ENCODE results near the gene USP24.
"Not testable (repeated sequence)": the region's sequence is repeated elsewhere in the genome, so short reads cannot be mapped to it uniquely, and the experiment has no call there.

Gene USP24

GRCh38 chr1:55199735-55200134, 15.4 kb downstream of the USP24 start:
- not testable (repeated sequence) for DNase-seq (ENCODE audit: low read depth in 2 of 2)

- no peak for DNase-seq (ENCODE audit: low read depth in 2 of 2)
Observed at GRCh38 chr1:55198044-55198443, 17.1 kb downstream of the USP24 start.

DNA sequence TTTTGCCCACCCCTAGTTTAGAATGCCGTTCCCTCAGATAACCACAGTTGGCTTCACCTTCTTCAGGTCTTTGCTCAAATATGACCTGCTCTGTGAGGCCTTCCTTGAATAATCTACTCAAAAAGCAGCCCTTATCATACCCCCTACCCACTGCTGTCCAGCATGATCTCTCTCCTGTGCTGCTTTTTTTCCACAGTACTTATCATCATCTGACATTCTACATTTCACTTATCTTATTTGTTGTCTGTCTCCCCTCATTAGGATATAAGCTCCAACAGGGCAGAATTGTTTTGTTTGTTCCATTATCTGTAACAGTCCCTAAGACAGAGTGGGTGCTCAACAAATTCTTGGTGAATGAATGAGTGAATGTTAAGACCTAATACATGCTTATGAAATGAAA, 18.1 kb downstream of the USP24 start:
- no peak for DNase-seq (ENCODE audit: low read depth in 2 of 2)

DNA sequence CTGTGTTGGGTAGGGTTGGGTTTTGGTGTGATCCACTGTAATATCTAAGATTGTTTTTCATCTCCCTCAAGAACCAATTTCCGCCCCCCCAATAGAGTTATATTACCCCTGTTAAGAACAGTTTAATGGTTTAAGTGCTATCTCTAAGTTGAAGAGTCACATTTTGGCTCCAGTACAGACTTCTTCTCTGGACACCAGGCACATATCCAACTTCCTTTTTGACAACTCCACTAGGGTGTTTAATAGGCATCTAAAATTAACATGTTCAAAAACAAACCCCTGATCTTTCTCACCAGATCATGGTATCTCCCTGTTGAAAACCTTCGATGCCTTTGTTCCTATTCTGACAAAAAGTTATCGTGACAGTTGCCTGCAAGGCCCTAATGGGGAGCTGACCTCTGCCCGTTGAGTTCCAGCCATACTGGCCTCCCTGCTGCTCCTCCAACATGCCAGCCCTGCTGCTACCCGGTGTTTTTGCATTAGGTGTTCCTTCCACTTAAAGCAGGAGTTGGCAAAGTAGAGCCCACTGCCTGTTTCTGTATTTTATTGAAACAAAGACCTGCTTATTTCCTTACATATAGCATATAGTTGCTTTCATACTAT, 18.6 kb downstream of the USP24 start:
- no peak for DNase-seq (ENCODE audit: low read depth in 2 of 2)

DNA sequence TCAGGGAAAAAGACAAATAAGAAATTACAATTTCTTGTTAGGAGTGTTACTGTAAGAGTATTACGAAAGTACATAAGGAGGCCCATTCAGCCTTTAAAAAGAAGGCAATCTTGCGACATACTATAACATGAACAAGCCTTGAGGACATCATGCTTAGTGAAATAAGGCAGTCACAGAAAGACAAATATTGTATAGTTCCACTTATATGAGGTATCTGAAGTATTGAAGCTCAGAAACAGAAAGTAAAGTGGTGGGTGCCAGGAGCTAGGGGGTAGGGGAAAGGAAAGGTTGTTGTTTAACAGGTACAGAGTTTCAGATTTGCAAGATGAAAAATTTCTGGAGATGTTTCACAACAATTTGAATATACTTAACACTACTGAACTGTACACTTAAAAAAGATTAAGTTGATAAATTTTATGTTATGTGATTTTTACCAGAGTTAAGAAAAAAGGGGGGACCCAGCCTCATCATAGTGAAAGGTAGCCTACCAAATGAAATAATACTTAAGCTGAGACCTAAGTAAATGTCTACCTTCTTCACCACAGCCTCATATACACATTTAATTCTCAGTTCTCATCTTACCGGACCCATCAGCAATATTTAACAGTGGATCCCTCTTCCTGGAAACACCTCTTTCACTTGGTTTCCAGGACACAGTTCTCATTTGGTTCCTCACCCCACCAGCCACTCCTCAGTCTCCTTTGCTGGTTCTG, 19.5 kb downstream of the USP24 start:
- DNase-seq (ENCODE audit: low read depth in 2 of 2), result no peak

- no peak for DNase-seq (ENCODE audit: low read depth in 2 of 2)
Observed at GRCh38 chr1:55194851-55195250, 20.3 kb downstream of the USP24 start.

- DNase-seq (ENCODE audit: low read depth in 2 of 2), result no peak
Observed at GRCh38 chr1:55192093-55192492, 23.1 kb downstream of the USP24 start.

DNA sequence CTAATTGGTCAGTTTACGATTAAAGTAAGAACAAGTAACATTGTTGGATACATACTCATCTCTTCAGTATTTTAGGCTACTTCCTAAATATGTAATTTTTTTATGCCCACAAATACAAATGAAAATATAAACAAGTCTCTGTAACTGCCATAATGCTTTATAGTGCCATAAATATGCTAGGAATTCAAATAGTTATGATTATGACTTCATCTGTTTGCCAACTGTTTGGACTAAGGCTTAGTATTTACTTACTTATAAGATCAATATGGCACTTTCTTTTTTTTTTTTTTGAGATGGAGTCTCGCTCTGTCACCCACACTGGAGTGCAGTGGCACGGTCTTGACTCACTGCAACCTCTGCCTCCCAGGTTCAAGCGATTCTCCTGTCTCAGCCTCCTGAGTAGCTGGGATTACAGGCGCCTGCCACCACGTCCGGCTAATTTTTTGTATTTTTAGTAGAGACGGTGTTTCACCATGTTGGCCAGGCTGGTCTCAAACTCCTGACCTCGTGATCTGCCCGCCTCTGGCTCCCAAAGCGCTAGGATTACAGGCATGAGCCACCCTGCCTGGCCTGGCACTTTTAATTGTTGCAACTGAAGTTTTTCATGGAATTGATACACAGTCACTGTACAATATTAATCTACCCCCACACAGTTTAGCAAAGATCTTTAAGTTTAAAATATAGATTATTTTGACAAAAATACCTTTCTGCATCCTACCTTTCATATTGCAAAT, 23.8 kb downstream of the USP24 start:
- not testable (repeated sequence) for DNase-seq (ENCODE audit: low read depth in 2 of 2)

- no peak for DNase-seq (ENCODE audit: low read depth in 2 of 2)
Observed at GRCh38 chr1:55190109-55190508, 25.1 kb downstream of the USP24 start.

- DNase-seq (ENCODE audit: low read depth in 2 of 2), result no peak
Observed at GRCh38 chr1:55188909-55189308, 26.3 kb downstream of the USP24 start.

- DNase-seq (ENCODE audit: low read depth in 2 of 2), result no peak
Observed at GRCh38 chr1:55185832-55186231, 29.3 kb downstream of the USP24 start.

DNA sequence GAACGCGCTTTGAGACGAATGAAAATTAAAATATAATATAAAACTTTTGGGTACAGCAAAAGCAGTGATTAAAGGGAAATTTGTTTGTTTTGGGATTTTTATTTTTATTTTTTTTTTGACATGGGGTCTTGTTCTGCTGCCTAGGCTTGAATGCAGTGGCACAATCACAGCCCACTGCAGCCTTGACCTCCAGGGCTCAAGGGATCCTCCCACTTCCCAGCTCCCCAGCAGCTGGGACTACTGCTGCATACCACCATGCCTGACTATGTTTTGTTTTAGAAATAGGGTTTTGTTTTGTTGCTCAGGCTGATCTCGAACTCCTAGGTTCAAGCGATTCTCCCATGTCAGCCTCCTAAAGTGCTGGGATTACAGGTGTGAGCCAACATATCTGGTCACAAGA, 30.3 kb downstream of the USP24 start:
- no peak for DNase-seq (ENCODE audit: low read depth in 2 of 2)

DNA sequence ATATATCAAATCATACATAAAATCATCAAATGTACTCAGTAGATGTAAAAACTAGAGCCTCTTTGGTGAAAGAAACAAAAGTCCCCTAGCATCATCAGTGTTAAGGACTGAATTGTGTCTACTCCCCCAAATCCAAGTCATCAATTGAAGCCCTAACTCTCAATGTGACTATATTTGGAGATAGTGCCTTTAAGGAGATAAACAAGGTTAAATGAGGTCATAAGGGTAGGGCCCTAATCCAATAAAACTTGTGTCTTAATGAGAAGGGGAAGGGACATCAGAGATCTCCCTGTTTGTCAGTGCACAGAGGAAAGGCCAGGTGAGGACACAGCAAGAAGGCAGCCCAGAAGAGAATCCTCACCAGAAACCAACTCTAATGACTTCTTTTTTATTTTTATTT, 33.5 kb downstream of the USP24 start:
- no peak for DNase-seq (ENCODE audit: low read depth in 2 of 2)

DNA sequence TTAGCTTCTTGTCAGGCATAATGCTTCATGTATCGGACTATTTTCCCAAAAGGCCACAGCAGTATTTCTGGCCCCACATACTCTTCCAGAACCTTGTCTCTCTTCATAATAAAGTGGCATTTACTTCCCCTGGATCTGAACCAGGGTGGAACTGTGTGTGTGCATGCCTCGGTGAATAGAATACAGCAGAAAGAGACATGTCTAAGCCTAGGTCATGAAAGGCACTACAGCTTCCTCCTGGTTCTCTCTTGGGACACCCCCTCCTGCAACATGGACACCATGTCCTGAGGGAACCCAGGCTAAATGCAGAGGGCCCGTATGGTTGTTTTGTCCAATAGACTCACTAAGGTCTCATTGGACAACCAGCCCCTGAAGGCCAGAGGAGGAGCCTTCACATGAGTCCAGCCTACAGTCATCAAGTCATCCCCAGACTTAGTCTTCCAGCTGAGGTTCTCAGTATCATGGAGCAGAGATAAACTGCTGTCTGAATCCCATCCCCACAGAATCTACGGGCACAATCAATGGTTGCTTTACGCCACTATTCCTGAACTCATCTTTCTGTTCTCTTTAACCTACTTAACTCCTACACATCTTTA, 35.0 kb downstream of the USP24 start:
- DNase-seq (ENCODE audit: low read depth in 2 of 2), result no peak

GRCh38 chr1:55179177-55179835, 35.9 kb downstream of the USP24 start:
- DNase-seq (ENCODE audit: low read depth in 2 of 2), result no peak

GRCh38 chr1:55172687-55173086, 42.5 kb downstream of the USP24 start:
- no peak for DNase-seq (ENCODE audit: low read depth in 2 of 2)

DNA sequence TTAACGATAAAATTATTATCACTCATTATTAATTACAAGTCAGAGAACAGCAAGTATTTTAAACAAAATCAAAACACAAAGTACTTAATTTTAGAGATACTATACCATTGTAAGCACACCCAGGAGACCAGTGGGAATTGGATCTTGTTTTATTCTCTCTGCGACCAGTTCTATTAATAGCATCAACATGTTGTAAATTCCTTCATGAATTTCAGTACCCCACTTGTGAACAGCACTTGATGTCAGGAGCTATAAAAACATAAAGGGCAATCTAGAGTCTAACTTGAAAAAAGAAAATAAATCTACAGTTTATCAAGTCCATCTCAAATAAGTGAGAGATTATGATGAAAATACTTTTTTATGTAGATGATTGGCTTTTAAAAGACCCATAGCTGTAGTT, 42.9 kb downstream of the USP24 start:
- no peak for DNase-seq (ENCODE audit: low read depth in 2 of 2)

- no peak for DNase-seq (ENCODE audit: low read depth in 2 of 2)
Observed at GRCh38 chr1:55171694-55172093, 43.5 kb downstream of the USP24 start.

GRCh38 chr1:55170426-55170825, 44.7 kb downstream of the USP24 start:
- DNase-seq (ENCODE audit: low read depth in 2 of 2), result no peak

DNA sequence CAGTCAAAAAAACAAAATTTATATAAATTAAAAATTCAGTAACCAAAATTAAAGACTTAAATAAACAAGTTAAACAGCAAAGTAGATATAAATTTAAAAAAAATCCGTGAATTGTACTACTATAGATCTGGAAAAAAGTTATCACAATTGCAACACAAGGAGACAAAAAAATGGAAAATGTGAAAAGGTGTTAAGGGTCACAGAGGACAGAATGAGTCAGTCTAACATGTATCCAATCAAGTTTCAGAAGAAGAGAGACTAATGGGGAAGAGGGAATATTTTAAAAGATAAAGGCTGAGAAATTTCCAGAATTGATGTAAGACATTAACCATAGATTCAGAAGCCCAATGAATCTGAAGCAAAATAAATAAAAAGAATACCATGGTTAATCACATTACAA, 46.0 kb downstream of the USP24 start:
- DNase-seq (ENCODE audit: low read depth in 2 of 2), result no peak

DNA sequence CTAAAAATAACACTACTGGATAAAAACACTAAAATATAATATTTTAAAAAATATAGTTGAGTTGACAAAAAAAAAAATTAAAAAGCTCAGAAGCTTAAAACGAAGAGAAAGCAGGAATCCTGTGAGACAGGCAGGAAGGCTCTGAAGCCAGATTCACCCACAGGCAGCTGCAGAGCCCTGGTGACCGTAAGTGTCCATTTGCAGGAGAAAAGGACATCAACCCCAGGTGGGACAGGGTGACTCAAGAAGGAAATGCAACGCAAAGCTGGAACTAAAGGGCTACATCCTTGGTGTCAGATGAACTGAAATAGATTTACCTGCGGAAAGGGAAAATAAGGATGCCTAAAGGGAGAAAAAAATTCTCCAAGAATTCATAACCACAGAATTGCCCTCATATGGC, 46.8 kb downstream of the USP24 start:
- DNase-seq (ENCODE audit: low read depth in 2 of 2), result no peak

DNA sequence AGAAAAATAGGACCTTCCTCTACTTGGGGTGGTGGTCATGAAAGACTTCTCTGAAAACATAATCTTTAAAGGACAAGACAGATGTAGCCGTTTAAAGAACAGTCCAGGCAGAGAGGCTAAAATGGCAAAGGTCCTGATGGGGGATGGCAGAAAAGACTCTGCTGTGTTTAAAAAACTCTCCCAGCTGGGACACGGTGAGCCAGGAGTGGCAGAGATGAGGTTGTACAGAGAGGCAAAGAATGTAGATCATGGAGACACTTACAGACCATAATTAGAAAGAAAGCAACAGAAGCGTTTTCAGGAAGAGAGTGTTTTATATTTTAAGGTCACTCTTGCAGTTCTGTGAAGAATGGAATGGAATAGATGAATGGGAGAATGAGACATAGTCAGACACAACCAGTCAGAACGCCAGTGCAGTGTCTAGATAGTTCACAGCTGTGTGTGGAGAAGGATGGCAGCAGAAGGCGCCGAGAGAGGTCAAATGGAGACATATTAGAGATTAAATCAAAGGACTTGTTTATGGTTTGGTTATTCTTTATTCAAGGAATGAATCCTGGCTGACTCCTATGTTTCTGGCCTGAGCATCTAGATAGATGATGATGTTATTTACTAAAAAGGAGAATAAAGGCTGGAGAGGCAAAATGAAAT, 47.8 kb downstream of the USP24 start:
- DNase-seq (ENCODE audit: low read depth in 2 of 2), result no peak

Measured in stimulated activated CD8-positive, alpha-beta memory T cell treated with anti-CD3 and anti-CD28 coated beads, Interleukin-7, amount 100 ng/mL, for 4 hours (primary cell).